ENCODE measurements around the gene ART3.

DNA sequence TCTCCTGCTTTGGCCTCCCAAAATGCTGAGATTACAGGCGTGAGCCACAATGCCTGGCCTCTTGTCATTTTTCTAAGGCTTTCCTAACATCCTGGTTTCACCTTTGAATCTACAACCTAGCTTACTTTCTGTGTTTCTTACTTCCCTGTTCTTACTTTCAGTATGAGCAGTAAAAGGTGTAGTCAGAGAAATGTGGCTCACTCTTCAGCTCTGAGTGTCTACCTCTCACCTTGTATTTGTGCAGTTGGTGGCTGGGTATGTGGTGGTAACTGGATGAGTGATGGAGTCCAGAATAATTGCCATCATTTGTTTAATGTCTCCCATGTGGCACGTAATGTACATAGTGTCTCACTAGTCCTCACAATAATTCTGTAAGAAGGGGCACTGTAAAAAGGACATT lies 19.5 kb upstream of the ART3 start:
- TF ChIP-seq, protein P1, sequence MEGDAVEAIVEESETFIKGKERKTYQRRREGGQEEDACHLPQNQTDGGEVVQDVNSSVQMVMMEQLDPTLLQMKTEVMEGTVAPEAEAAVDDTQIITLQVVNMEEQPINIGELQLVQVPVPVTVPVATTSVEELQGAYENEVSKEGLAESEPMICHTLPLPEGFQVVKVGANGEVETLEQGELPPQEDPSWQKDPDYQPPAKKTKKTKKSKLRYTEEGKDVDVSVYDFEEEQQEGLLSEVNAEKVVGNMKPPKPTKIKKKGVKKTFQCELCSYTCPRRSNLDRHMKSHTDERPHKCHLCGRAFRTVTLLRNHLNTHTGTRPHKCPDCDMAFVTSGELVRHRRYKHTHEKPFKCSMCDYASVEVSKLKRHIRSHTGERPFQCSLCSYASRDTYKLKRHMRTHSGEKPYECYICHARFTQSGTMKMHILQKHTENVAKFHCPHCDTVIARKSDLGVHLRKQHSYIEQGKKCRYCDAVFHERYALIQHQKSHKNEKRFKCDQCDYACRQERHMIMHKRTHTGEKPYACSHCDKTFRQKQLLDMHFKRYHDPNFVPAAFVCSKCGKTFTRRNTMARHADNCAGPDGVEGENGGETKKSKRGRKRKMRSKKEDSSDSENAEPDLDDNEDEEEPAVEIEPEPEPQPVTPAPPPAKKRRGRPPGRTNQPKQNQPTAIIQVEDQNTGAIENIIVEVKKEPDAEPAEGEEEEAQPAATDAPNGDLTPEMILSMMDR (tag by site-specific recombination; IDR thresholded peaks at IDR 0.05) = no peak
- no peak for TF ChIP-seq HOXD13 (CRISPR knock-in tag; IDR thresholded peaks at IDR 0.05; ENCODE audit: borderline replicate concordance)
- TF ChIP-seq ZNF121 (tag by site-specific recombination; IDR thresholded peaks at IDR 0.05) = no peak
- TF ChIP-seq ZBTB7A (tag by site-specific recombination; IDR thresholded peaks at IDR 0.05; ENCODE audit: low read depth) = no peak
- TF ChIP-seq, protein P2, sequence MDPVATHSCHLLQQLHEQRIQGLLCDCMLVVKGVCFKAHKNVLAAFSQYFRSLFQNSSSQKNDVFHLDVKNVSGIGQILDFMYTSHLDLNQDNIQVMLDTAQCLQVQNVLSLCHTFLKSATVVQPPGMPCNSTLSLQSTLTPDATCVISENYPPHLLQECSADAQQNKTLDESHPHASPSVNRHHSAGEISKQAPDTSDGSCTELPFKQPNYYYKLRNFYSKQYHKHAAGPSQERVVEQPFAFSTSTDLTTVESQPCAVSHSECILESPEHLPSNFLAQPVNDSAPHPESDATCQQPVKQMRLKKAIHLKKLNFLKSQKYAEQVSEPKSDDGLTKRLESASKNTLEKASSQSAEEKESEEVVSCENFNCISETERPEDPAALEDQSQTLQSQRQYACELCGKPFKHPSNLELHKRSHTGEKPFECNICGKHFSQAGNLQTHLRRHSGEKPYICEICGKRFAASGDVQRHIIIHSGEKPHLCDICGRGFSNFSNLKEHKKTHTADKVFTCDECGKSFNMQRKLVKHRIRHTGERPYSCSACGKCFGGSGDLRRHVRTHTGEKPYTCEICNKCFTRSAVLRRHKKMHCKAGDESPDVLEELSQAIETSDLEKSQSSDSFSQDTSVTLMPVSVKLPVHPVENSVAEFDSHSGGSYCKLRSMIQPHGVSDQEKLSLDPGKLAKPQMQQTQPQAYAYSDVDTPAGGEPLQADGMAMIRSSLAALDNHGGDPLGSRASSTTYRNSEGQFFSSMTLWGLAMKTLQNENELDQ (tag by site-specific recombination; IDR thresholded peaks at IDR 0.05; ENCODE audit: low read depth) = no peak
- TF ChIP-seq, protein P3, sequence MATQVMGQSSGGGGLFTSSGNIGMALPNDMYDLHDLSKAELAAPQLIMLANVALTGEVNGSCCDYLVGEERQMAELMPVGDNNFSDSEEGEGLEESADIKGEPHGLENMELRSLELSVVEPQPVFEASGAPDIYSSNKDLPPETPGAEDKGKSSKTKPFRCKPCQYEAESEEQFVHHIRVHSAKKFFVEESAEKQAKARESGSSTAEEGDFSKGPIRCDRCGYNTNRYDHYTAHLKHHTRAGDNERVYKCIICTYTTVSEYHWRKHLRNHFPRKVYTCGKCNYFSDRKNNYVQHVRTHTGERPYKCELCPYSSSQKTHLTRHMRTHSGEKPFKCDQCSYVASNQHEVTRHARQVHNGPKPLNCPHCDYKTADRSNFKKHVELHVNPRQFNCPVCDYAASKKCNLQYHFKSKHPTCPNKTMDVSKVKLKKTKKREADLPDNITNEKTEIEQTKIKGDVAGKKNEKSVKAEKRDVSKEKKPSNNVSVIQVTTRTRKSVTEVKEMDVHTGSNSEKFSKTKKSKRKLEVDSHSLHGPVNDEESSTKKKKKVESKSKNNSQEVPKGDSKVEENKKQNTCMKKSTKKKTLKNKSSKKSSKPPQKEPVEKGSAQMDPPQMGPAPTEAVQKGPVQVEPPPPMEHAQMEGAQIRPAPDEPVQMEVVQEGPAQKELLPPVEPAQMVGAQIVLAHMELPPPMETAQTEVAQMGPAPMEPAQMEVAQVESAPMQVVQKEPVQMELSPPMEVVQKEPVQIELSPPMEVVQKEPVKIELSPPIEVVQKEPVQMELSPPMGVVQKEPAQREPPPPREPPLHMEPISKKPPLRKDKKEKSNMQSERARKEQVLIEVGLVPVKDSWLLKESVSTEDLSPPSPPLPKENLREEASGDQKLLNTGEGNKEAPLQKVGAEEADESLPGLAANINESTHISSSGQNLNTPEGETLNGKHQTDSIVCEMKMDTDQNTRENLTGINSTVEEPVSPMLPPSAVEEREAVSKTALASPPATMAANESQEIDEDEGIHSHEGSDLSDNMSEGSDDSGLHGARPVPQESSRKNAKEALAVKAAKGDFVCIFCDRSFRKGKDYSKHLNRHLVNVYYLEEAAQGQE (tag by site-specific recombination; IDR thresholded peaks at IDR 0.05) = no peak
- no peak for TF ChIP-seq ZNF426 (tag by site-specific recombination; IDR thresholded peaks at IDR 0.05)
- TF ChIP-seq YY1 (tag by site-specific recombination; IDR thresholded peaks at IDR 0.05) = no peak
- no peak for TF ChIP-seq ZNF549 (tag by site-specific recombination; IDR thresholded peaks at IDR 0.05)
